Mucosa of gallbladder (tissue), 1 donor: Measurements from ENCODE around the gene SNW1. TPM values are rescaled to one million over a fixed set of nuclear protein-coding genes. Genes with fewer than 3 reads are reported as not detected.
"Not testable (repeated sequence)": the region's sequence is repeated elsewhere in the genome, so short reads cannot be mapped to it uniquely, and the experiment has no call there.

ENCODE experiments used
- DNase-seq: peaks from one replicate; pipeline ENCODE4 v3.0.0-alpha.2; 2020; ENCODE audit warnings: low spot score
- total RNA-seq: library from RNA; stranded (reverse); gene quantifications from one replicate; pipeline ENCODE4 v1.2.1, GENCODE V29; 2021
- donor health status: DM: no; HTN: no; CAD: no.

The SNW1 gene
- 56.2 TPM for total RNA-seq

DNA sequence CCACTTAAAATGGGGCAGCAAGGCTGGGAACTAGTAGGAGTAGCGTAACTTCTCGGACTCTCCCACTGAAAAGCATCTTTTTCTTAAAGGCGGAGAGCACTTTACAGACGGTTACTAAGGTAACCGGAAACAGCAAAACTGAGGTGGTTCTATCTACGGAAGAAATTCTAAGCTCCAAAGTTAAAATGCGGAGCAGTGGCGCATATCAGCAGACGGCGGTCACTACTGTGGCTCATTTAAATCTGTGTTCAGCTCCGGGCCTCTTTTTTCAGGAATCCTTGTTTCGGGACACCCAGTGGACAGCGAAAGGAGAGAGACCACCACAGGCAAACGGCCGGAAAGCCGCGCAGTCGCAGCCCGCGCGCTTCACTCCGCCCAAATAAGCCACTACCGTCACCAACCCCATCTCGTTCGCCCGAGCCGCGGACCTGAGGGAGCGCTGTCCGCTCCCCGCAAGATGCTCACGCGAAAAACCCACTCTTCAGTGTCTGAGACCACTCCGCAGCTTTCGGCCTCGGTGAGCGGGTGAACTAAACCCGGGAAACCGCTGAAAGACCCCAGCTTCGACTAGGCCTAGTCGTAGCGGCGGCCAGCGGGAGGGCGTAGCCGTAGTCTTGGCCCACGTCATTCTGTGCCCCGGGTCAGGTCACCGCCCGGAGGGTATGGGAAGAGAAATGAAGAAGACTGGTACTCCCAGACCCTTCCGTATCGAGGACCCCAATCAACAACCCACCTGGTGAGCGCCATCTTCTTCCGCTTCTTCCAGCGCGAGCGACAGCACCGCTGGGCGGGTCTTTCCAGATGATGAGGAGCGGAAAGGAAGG is at the start of gene SNW1:
Gene SNW1 (minus strand): TSS at position 776 of the 824 bp plus-strand sequence. CDS start 29 bp downstream, at position 747.
- DNase-seq, result peak; percentile 94

DNA sequence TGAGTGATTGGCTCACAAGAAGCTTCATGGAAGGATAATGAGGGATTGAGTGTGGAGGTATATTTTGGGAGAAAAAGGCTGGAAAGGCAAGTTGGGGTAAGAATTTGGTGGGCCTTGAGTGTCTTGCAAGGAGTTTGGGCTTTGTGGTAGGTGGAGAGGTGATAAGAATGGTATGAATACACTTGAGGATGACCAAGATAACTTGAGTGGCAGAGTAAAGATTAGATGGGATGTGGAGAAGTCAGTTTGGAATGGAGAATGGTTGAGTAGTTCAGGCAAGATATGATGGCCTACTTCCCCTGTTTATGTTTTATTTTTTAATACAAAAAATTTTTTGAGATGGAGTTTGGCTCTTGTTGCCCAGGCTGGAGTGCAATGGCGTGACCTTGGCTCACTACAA is 48.1 kb upstream of the SNW1 start:
- DNase-seq, result no peak

DNA sequence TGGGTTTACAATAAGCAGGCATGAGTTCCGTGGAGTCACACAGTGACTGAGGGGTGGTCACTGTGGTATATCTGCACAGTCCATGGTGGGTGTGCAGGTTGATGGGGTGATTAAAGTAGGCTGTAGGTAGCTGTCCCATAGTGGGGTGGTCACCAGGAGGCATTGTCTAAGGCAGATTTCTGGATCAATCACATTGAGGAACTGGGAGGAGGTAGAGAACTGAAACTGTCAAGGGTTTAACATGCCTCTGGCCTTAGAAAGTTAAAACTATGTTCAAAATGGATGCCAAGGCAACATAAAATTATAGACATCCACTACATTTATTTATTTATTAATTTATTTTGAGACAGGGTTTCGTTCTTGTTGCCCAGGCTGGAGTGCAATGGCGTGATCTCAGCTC is 47.3 kb upstream of the SNW1 start:
- no peak for DNase-seq

DNA sequence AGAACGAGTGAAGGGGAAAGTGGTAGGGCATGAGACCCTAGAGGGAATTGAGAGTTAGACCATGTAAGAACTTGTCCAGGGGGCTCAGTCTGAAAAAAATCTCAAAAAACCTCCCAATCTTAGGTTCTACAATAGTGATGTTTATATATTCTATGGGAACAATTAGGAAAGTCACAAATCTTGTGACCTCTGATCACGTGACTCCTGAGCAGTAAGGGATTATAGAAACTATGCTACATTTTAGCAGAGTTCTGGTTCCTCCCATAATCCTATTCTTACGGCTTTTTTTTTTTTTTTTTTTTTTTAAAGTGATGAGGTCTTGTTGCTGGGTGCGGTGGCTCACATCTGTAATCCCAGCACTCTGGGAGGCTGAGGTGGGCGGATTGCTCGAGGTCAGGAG is 44.8 kb upstream of the SNW1 start:
- no peak for DNase-seq

DNA sequence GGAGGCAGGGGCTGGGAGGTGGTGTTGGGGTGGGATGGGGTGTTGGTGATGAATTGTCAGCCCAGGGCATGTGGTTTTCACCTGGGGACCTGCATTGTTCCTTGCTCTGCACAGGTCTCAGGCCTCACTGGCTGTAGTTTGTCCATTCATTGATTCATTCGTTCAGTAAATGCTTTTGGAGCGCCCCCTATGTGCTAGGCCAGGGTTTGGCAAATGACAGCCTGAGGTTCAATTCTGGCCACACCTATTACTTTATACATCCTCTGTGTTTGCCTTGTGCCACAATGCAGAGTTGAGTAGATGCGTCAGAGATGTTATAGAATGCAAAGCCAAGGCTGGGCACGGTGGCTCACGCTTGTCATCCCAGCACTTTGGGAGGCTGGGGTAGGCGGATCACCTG is 43.6 kb upstream of the SNW1 start:
- no peak for DNase-seq

DNA sequence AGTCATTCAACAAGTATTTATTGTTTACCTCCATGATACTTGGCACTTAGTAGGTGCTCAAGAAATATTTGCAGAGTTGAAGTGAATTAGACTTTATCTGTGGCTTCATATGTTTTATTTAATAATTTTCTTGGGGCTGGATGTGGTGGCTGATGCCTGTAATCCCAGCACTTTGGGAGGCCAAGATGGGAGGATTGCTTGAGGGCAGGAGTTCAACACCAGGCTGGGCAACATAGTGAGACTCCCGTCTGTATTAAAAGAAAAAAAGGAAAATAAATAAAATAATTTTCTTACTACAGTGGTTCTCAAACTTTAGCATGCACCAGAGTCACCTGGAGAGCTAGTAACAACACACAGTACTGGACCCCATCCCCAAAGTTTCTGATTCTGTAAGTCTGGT is 39.9 kb upstream of the SNW1 start:
- DNase-seq, result no peak

DNA sequence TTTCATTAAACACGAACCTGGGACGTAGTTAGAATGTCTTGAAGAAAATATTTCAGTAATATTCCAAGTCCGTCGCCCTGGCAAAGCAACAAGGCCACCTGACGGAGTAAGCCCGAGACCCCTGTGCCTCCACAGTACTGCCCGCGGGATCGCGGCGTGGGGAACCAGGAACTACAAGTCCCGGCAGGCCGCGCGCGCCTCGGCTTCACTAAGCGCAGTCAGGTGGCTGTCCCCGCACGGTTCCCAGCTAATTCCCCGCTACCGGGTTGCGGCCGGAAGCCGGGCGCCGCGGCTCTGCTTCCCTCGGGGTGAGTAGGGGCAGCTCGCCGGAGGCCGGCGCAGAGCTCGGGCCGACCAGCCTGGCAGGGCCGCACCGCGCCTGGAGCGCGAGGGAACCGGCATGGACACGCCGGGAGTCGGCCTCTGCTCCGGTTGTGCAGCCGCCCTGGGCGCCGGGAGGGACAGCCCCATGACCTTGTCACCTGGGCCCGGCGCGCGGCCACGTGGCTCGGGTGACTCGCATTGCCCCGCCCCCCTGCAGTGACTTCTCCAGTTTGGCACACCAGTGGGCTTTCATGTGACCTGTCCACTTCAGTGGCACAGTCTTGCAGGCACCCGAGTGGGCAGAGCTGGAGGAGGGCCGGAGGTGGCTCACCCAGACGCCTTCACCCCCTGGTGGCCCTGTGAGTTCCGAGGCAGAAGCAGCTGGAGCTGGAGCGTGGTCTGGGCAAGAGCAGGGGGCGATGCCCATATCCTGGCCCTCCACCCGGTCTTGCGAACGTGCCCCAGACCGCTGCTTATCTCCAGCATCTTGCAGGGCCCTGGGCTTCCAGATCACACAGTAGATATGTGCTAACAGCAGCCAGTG is 39.1 kb upstream of the SNW1 start, which contains the start of gene ADCK1:
Gene ADCK1 (plus strand): TSS at position 247 of the 868 bp plus-strand sequence. CDS start 18,870 bp downstream, outside the sequence.
- DNase-seq, result peak; percentile 87

- not testable (repeated sequence) for DNase-seq
Measured at GRCh38 chr14:77799456-77799855, 38.5 kb upstream of the SNW1 start.

DNA sequence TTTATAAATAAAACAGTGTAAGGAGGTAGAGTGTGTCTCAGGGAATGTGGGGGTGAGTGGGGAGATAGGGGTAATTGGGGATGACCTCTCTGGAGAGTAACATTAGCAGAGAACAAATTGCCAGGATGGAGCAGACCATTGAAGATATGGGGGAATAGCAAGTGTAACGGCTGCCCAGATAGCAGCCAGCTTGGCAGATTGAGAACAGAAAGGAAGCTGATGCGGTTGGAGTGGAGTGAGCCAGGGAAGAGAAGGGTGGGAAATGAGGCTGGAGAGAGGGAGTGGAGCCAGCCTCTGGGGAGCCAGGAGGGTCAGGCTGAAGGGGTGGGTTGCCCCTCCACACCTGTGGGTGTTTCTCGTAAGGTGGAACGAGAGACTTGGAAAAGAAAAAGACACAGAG is 33.4 kb upstream of the SNW1 start:
- no peak for DNase-seq

DNA sequence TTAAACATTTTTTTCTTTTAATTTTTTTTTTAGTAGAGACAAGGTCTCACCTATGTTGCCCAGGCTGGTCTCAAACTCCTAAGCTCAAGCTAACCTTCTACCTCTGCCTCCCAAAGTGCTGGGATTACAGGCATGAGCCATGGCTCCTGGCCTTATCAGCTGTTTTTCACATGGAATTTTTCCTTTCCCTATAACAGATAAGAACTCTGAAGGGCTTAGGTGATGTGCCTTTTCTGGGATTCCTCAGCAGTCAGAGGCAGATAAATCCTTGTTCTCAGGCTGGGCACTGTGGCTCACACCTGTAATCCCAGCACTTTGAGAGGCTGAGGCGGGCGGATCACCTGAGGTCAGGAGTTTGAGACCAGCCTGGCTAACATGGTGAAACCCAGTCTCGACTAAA is 32.3 kb upstream of the SNW1 start:
- not testable (repeated sequence) for DNase-seq

GRCh38 chr14:77791225-77791600 is 30.3 kb upstream of the SNW1 start:
- no peak for DNase-seq

GRCh38 chr14:77790566-77791224 is 29.7 kb upstream of the SNW1 start:
- DNase-seq, result no peak

GRCh38 chr14:77786148-77786547 is 25.2 kb upstream of the SNW1 start:
- no peak for DNase-seq

GRCh38 chr14:77782202-77782601 is 21.2 kb upstream of the SNW1 start:
- no peak for DNase-seq

DNA sequence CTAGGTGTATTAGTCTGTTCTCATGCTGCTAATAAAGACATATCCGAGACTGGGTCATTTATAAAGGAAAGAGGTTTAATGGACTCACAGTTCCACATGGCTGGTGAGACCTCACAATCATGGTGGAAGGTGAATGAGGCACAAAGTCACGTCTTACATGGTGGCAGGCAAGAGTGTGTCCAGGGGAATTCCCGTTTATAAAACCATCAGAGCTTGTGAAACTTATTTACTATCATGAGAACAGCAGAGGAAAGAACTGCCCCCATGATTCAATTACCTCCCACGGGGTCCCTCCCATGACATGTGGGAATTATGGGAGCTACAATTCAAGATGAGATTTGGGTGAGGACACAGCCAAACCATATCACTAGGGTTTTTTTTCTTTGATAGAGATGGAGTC is 13.0 kb upstream of the SNW1 start:
- not testable (repeated sequence) for DNase-seq

DNA sequence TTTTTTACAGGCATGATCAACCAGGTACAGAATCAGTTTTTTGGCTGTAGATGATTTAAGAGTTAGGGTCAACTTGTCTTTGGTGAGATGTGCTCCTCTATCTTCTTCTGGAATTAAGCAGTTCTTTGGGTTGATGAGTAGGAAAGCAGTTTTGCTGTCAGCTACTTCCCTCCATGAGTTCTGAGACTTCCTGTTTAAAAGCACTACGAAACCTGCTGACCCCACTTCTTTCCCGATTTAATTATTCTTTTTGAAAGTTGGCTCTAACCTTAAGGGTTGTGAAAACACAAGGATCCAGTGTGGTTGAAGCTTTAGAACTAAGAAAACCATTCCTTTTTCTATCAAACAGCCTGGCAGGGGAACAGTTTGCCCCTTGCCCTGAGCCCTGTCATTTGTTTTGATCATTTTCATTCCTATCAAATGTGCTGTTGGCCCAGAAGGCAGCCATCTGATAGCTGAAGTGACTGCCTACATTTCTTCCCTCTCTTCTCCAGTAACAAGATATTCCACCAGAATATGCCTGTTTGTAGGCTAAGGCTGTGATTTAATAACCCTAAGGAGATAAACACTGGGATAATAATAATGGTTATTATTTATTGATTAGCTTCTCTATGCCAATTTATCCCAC is 7.6 kb upstream of the SNW1 start:
- DNase-seq, result not testable (repeated sequence)

GRCh38 chr14:77763978-77764377 is 3.0 kb upstream of the SNW1 start:
- no peak for DNase-seq

- no peak for DNase-seq
Measured at GRCh38 chr14:77763316-77763715, 2.4 kb upstream of the SNW1 start.

- DNase-seq, result peak; percentile 25
Measured at GRCh38 chr14:77761205-77761931, 412 bp upstream of the SNW1 start.

GRCh38 chr14:77752799-77753516 is 8.0 kb downstream of the SNW1 start:
- DNase-seq, result no peak
